AG09319 (cell line): Measurements from ENCODE around the gene SOHLH2.

Experiments
- DNase-seq: peaks from one replicate; pipeline ENCODE4 v3.0.0-alpha.2; 2010; ENCODE audit warnings: low read depth; ENCODE audit errors: extremely low read depth
- TF ChIP-seq, protein P1 (sequence below): IDR thresholded peaks from 2 replicates; pipeline ENCODE4 v1.5.1; 2011; ENCODE audit warnings: low read depth, mild to moderate bottlenecking, inconsistent platforms, low read length, moderate library complexity

The SOHLH2 gene

DNA sequence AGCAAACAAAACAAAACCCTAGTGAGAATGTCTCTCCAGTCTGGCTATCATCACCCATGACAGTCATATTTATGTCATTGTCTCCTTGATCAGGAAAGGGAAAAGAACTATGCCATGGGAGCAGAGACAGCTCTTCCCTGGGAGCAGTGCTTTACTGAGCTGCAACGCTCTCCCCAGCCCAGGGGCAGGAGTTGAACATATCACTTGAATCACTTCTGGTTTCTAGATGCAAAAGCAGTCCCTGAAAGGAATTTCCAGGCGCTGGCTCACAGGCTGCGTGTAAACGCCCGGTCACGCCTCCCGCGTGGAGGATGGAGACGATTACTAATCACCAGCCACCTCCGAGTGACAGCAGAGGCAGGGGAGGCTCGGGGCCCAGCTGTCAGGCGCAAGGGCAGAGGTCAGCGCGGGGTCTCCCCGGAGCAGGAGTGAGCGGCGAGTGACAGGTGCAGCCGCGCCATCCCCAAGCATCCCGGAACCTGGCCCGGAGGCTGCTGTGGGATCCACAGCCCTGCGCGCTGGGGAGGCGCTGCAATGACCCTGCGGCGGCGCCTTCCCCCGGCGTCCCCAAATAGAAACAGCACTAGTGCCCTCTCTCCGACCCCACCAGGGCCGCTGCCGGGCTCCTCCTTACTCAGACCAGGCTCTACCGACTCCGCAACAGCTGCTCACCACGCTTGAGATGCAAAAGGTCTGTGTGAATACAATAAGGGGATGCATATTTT lies 59.6 kb downstream of the SOHLH2 start:
- DNase-seq: no peak
- TF ChIP-seq, protein P1, sequence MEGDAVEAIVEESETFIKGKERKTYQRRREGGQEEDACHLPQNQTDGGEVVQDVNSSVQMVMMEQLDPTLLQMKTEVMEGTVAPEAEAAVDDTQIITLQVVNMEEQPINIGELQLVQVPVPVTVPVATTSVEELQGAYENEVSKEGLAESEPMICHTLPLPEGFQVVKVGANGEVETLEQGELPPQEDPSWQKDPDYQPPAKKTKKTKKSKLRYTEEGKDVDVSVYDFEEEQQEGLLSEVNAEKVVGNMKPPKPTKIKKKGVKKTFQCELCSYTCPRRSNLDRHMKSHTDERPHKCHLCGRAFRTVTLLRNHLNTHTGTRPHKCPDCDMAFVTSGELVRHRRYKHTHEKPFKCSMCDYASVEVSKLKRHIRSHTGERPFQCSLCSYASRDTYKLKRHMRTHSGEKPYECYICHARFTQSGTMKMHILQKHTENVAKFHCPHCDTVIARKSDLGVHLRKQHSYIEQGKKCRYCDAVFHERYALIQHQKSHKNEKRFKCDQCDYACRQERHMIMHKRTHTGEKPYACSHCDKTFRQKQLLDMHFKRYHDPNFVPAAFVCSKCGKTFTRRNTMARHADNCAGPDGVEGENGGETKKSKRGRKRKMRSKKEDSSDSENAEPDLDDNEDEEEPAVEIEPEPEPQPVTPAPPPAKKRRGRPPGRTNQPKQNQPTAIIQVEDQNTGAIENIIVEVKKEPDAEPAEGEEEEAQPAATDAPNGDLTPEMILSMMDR: no peak

DNA sequence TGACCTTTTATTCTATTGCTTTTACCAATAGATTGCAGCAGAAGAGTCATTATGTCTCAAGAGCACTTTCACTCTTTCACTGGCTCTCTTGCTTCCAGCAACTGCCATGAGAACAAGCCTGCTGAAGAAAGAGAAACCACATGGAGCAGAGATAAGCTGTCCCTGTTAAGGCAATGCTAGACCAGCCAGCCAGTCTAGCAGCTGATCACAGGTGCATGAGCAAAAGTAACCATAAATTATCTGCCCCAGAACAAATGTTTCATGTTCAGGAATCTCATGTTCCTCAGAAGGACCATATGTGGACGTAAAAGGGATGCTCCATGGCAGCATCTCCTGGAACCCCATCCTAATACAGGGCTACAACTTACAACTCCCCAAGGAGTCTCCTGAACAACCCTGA lies 62.8 kb downstream of the SOHLH2 start:
- TF ChIP-seq, protein P1: no peak
- no peak for DNase-seq

DNA sequence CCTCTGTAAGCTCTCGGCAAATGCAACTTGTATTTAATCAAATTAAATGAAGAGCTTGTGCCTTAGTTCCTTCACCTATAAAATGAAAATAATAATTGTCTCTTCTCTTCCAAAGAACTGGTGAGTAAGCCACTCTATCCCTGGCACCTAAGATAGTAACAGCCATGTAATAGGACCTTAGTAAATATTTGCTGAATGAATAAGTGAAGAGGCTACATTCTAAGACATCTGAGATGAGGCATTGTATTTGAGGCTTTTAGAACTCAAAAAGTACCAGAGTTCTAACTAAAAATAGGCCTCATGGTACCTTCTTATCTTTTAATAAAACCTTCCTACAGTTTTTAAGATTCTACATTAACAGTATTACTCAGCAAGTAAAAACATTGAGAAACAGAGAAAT lies 65.9 kb downstream of the SOHLH2 start:
- TF ChIP-seq, protein P1: no peak
- no peak for DNase-seq

DNA sequence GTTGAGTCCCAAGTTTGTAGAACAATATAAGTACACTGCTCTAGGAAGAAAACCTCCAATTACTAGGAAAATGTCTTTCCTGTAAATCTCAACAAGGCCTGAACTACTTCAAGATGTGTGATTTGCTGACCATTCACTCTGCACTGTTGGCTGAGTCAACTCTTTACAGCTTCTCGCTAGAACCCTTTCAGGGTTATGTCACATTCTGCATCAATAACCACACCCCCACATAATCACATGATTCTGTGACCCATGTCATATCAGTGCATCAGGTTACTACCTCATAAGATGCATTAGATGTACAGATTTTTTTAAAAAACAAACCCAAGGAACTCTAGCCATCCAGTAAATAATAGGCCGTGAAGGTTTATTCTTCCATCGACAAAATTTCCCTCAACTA lies 67.0 kb downstream of the SOHLH2 start:
- DNase-seq: no peak
- TF ChIP-seq, protein P1: no peak

DNA sequence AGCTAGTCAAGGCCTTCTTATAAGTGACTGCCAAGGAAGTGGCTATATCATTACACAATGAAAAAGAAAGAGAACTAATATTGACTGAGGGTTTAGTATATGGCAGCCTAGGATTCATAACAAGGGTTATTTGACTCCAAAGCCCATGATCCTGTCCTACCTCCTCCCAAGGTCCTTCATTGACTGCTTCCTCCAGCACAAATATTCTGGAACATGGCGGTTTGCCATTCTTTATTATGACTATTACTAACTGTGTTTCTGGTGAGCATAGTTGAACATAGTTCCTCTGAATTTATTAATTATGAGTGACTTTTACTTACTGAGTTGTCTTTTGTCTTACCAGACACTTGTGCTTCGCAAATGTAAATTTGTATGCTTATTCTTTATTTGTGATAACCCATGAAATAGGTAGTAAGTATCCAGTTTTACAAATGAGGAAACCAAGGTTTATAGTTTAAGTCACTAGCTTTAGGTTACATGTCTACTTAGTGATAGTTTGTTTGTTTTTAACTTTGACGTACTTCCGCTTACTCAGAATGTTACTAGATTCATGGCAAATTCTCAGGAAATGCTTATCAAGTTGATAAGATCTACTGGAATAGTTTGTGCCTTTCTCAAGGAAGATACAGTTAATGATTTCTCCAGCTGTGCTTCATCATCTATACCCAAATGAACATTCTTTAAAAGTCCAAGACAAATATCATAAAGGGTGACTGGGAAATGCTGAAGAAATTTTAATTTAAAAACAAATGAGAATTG lies 67.7 kb downstream of the SOHLH2 start:
- no peak for DNase-seq
- TF ChIP-seq, protein P1: no peak

DNA sequence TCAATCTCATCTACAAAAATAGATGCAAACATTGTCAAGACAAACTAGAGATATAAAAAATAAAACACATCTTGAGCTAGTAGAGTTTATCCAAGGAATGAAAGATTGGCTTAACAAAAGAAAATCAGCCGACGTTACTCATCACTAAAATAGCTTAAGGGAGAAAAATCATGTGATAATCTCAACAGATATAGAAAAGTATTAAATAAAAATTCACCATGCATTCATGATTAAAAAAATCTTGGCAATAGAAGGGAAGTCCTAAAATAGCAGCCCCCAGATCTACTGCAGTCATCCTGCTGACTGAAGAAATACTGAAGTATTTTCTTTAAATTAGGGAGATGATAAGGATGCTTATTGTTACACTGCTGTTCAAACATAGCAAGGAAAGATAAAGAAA lies 70.6 kb downstream of the SOHLH2 start:
- no peak for DNase-seq
- TF ChIP-seq, protein P1: no peak

DNA sequence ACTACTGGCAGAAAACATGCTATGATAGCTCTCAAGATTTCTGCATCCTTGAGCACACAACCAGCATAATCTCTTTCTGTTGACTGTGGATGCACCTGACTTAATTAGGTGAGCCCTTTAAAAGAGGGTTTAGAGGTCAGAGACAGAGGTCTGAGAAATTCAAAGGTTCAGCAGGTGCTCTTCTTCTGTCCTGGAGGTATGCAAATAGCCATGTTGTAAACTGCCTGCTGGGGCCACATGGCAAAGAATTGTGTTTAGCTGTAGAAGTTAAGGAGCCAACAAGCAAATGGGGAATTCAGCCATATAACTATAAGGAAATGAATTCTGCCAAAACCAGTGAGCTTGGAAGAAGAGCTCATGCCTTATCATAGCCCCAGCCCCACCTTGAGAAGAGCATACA lies 71.6 kb downstream of the SOHLH2 start:
- TF ChIP-seq, protein P1: no peak
- DNase-seq: no peak
